ENCODE measurements around the gene WWP2. TPM values are rescaled to one million over a fixed set of nuclear protein-coding genes. Genes with fewer than 3 reads are reported as not detected.
A peak's percentile ranks its signal among the peaks of the same experiment; 100 is the strongest.

WWP2 gene
- total RNA-seq, 4 donors from 2014 or later, result 40.8 to 96.9 (median 84.3) TPM

DNA sequence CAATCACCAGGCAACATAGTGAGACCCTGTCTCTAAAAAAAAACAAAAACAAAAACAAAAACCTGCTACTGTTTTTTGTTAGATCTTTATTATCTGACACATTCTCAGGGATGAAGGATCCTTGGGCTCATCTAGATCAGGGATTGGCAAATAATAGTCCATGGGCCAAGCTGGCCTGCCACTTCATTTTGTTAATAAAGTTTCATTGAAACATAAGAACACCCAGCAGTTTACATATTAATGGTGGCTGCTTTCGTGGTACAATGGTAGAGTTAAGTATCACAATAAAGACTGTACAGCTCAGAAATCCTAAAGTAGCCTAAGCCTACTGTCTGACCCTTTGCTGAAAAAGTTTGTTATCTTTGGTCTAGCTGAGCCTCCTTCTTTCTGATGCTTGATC is 156.1 kb downstream of the WWP2 start:
- no peak overlapping the region for H3K4me3 ChIP-seq
- no peaks in the 10 kb centered on the region for H3K27me3 ChIP-seq
- WGBS, 2 donors, result 81 to 85% methylated on average over 1 of the region's 1 CpG
- no peak for TF ChIP-seq POLR2A (IDR thresholded peaks at IDR 0.05)
- TF ChIP-seq EP300 (IDR thresholded peaks at IDR 0.05), result no peak
- TF ChIP-seq CTCF (IDR thresholded peaks at IDR 0.05), result no peak
- peaks cover 0 to 44% (median 4%) of the 10 kb centered on the region in 4 donors for H3K4me1 ChIP-seq
- peak overlapping the region; percentile 58 to 84 (median 78) for H3K27ac ChIP-seq
- H3K9me3 ChIP-seq, result no peaks in the 10 kb centered on the region
- no peak for DNase-seq (ENCODE audit: low spot score in 2 of 2)
- H3K36me3 ChIP-seq, result no peaks in the 10 kb centered on the region

DNA sequence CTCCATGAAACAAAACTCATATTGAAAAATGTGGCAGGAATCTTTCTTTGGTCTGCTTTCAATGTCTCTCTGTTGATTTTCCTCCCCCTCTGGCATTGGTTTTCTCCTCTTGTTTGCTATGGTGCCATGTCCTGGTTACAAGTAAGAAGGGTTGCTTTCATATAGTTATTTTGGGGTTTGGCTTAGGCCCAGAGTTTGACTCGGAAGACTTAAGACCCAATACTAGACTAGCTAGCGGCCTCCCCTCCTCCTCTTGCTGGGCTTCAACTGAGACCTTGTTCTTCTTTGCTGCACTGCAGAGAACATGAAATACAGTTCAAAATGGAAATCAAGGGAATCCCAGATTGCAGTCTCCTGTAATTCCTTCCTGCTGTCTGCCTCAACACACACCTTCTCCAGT is 159.0 kb downstream of the WWP2 start:
- H3K9me3 ChIP-seq, result no peaks in the 10 kb centered on the region
- no peak overlapping the region for H3K4me3 ChIP-seq
- TF ChIP-seq EP300 (IDR thresholded peaks at IDR 0.05) (peak in 1 of 2 donors; percentile 38), CTCF (IDR thresholded peaks at IDR 0.05) (no peak), POLR2A (IDR thresholded peaks at IDR 0.05) (no peak)
- peaks cover 0 to 73% (median 24%) of the 10 kb centered on the region in 4 donors for H3K4me1 ChIP-seq
- H3K36me3 ChIP-seq, result no peaks in the 10 kb centered on the region
- no peak for DNase-seq (ENCODE audit: low spot score in 2 of 2)
- WGBS, 2 donors, result 37 to 41% methylated on average over 2 of the region's 2 CpGs
- no peaks in the 10 kb centered on the region for H3K27me3 ChIP-seq
- H3K27ac ChIP-seq, result peak overlapping the region in 3 of 4 donors; percentile 1 to 97 (median 83)

DNA sequence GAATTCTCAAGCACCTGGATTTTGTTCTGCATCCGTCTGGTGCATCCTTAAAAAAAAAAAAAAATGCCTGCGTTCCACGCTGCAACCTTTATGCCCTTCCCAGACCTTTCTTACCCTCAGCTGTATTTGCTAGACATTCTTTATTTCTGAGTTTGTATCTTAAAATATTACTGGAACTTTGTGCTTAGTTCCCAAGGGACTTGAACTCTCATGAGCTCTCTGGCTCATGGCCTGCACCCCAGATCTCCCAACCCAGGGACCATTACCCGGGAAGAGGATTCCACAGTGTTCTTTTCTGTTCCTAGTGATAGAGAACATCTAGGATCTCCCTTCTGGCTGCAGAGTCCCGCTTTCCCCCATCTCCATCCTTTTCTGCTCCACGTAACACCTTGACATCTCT is 160.1 kb downstream of the WWP2 start:
- H3K9me3 ChIP-seq, result no peaks in the 10 kb centered on the region
- H3K36me3 ChIP-seq, result peaks cover 0 to 4% (median 0%) of the 10 kb centered on the region in 3 donors
- 63 to 69% methylated on average over 6 of the region's 6 CpGs for WGBS, 2 donors
- H3K4me3 ChIP-seq, result no peak overlapping the region
- no peaks in the 10 kb centered on the region for H3K27me3 ChIP-seq
- peak overlapping the region in 2 of 4 donors; percentile 90 to 97 for H3K27ac ChIP-seq
- DNase-seq (ENCODE audit: low spot score in 2 of 2), result no peak
- peaks cover 0 to 81% (median 24%) of the 10 kb centered on the region in 4 donors for H3K4me1 ChIP-seq
- TF ChIP-seq EP300 (IDR thresholded peaks at IDR 0.05), result peak; percentile 23 to 46
- no peak for TF ChIP-seq CTCF (IDR thresholded peaks at IDR 0.05)
- TF ChIP-seq POLR2A (IDR thresholded peaks at IDR 0.05), result no peak

GRCh38 chr16:69924041-69924775 is 162.1 kb downstream of the WWP2 start:
- TF ChIP-seq CTCF (IDR thresholded peaks at IDR 0.05) (no peak), EP300 (IDR thresholded peaks at IDR 0.05) (no peak), POLR2A (IDR thresholded peaks at IDR 0.05) (no peak)
- peaks cover 0 to 90% (median 26%) of the 10 kb centered on the region in 4 donors for H3K4me1 ChIP-seq
- 21 to 36% methylated on average over 11 of the region's 11 CpGs for WGBS, 2 donors
- H3K4me3 ChIP-seq, result peak overlapping the region in 1 of 4 donors; percentile 48
- H3K36me3 ChIP-seq, result peaks cover 0 to 8% (median 0%) of the 10 kb centered on the region in 3 donors
- H3K27ac ChIP-seq, result peak overlapping the region; percentile 78 to 97 (median 90)
- H3K9me3 ChIP-seq, result no peaks in the 10 kb centered on the region
- no peak for DNase-seq (ENCODE audit: low spot score in 2 of 2)
- no peaks in the 10 kb centered on the region for H3K27me3 ChIP-seq

- H3K9me3 ChIP-seq, result no peaks in the 10 kb centered on the region
- peaks cover 0 to 14% (median 0%) of the 10 kb centered on the region in 3 donors for H3K36me3 ChIP-seq
- peak overlapping the region; percentile 13 to 48 (median 26) for H3K4me3 ChIP-seq
- DNase-seq (ENCODE audit: low spot score in 2 of 2), result peak; percentile 66 to 67
- H3K4me1 ChIP-seq, result peaks cover 0 to 95% (median 27%) of the 10 kb centered on the region in 4 donors
- H3K27ac ChIP-seq, result peak overlapping the region; percentile 78 to 97 (median 90)
- no peaks in the 10 kb centered on the region for H3K27me3 ChIP-seq
- TF ChIP-seq CTCF (IDR thresholded peaks at IDR 0.05), result no peak
- TF ChIP-seq POLR2A (IDR thresholded peaks at IDR 0.05), result peak; percentile 44 to 68
- TF ChIP-seq EP300 (IDR thresholded peaks at IDR 0.05), result peak; percentile 51 to 89
- 17 to 20% methylated on average over 19 of the region's 19 CpGs for WGBS, 2 donors
Observed at GRCh38 chr16:69924777-69925191, 162.7 kb downstream of the WWP2 start.

All from tibial nerve (tissue), 4 donors.